ENCODE data around the gene PHF21B. TPM values are rescaled to one million over a fixed set of nuclear protein-coding genes. Genes with fewer than 3 reads are reported as not detected.

Gene PHF21B
- total RNA-seq, 3 donors from 2014 or later: 0.26 TPM; not detected in 2

DNA sequence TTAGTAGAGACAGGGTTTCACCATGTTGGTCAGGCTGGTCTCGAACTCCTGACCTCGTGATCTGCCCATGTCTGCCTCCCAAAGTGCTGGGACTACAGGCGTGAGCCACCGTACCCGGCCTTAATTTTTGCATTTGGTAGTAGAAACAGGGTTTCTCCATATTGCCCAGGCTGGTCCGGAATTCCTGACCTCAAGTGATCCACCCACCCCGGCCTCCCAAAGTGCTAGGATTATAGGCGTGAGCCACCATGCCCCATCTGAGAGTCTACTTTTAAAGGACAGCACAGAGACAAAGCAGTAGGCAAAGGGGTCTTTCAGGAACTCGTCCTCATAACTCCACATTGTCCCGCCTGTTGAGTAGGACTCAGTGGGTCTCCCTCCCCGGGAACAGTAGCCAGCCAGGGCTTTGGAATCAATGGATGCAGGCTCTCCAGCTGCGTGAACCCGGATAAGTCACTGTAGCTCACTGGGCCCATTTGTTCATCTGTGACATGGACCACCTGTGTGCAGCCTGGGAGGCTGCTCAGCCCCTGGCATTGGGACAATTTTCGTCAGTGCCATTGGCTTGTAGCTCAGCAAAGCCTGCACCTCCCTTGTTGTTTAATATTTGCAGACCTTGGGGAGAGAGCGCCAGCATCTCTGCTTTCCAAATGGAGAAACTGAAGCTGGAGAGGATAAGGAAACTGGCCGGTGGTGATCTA lies 171.3 kb downstream of the PHF21B start:
- Mint-ChIP-seq H3K27me3 (ENCODE audit: low read depth) (peaks cover 28% of the 10 kb centered on the region), H3K36me3 (ENCODE audit: insufficient read depth) (no peaks in the 10 kb centered on the region), H3K4me1 (ENCODE audit: low read depth) (no peaks in the 10 kb centered on the region), H3K4me3 (no peak overlapping the region), H3K9me3 (peaks cover 13% of the 10 kb centered on the region)
- DNase-seq: no peak
- no peak for ATAC-seq

DNA sequence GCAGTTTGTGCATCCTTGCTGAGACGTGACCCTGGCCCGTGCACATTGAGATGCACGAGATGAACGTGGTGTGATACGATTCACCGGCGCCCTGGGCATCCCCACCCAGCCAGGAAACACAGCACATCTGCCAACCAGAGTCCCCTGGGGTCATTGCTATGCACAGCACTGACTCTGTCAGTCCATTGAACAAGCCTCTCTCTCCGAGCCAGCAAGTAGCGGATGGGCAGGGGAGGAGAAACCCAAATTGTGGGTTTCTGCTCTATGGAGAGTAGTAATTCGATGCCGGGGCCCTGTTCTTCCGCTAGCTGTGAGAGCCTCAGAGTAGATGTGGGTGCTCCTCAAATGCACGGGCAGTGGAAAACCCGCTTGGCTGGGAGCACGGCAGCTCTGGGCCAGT lies 172.3 kb downstream of the PHF21B start:
- H3K4me1 Mint-ChIP-seq (ENCODE audit: low read depth): no peaks in the 10 kb centered on the region
- no peak for ATAC-seq

GRCh38 chr22:44834065-44834464 lies 175.7 kb downstream of the PHF21B start:
- DNase-seq (no peak), ATAC-seq (no peak)
- Mint-ChIP-seq H3K36me3 (ENCODE audit: insufficient read depth) (no peaks in the 10 kb centered on the region), H3K27me3 (ENCODE audit: low read depth) (peaks cover 19% of the 10 kb centered on the region), H3K4me3 (no peak overlapping the region), H3K9me3 (peaks cover 13% of the 10 kb centered on the region), H3K4me1 (ENCODE audit: low read depth) (no peaks in the 10 kb centered on the region)

More for the DNA sequence above, 172.3 kb downstream of the PHF21B start:
- peaks cover 31% of the 10 kb centered on the region for H3K27me3 Mint-ChIP-seq (ENCODE audit: low read depth)
- no peaks in the 10 kb centered on the region for H3K36me3 Mint-ChIP-seq (ENCODE audit: insufficient read depth)
- no peak overlapping the region for H3K4me3 Mint-ChIP-seq
- peaks cover 13% of the 10 kb centered on the region for H3K9me3 Mint-ChIP-seq
- no peak for DNase-seq

DNA sequence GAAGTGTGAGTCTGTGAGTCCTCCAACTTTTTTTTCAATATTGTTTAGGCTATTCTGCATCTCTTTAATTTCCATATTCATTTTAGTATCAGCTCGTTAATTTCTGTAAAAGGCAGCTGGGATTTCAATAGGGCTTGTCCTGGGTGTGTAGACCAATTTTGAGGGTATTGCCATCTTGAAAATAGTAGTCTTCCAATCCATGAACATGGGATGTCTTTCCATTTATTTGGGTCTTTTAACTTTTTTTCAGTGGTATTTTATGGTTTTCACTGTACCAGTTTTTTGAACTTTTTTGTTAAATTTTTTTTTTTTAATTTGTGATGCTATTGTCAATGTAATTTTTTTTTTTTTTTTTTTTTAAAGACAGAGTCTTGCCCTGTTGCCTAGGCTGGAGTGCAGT lies 177.9 kb downstream of the PHF21B start:
- ATAC-seq: no peak
- DNase-seq: no peak
- Mint-ChIP-seq H3K4me3 (no peak overlapping the region), H3K36me3 (ENCODE audit: insufficient read depth) (no peaks in the 10 kb centered on the region), H3K9me3 (peaks cover 13% of the 10 kb centered on the region), H3K27me3 (ENCODE audit: low read depth) (peaks cover 27% of the 10 kb centered on the region), H3K4me1 (ENCODE audit: low read depth) (no peaks in the 10 kb centered on the region)

Other genes with a start within 250 kb of the PHF21B start
- 100 to 1,000 TPM; 155 to 164 (median 163) TPM for gene NUP50, start 153.9 kb upstream of the PHF21B start, total RNA-seq
- 10 to 100 TPM; 46.8 to 52.6 (median 48.8) TPM for gene KIAA0930, start 230.9 kb upstream of the PHF21B start, total RNA-seq

Measured in activated T-cell treated with anti-CD3 and anti-CD28 coated beads, Interleukin-2, amount 50 U/mL, for 4 hours (primary cell).